Activated gamma-delta T cell treated with anti-CD3 and anti-CD28 coated beads, Interleukin-2, amount 50 U/mL, for 16 hours (primary cell): ENCODE data around the gene TCF4.

ENCODE experiments used
- DNase-seq: peaks from one replicate; pipeline ENCODE4 v3.0.0-alpha.2; 2020; ENCODE audit warnings: low read depth

TCF4 gene

DNA sequence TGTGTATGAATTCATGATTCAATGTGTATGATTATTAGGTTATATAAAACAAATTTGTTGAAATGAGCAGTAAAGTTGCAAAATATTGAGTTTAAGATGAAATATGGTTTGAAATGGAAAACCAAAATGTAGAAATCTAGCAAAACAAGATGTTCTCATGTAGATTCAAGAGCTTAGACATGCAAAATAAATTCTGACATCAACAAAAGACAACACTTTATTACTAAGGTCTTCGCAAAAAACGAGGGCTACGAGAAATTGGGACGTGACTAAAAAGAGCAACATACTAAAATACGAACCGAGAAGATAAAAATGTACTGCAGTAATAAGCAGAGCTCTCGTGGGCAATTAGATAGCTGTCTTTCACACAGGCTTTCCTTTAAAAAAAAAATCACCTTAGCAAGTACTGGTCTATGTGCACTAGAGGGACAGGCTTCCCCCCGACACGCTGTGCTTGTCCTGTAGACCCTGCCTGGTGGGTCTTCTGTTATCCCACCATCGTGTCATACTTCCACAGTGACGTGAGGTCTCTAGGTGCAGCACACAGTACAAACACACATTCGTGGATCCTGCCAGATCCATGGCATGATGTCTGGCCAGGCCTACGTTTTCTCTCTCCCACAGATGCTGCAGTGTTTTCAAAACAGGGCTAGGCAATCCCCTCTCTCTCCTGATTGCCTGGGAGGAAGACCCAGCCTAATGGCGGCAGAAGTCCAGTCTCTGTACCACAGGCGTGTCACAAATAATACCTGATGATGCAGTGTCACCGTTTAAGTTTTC is 240.8 kb downstream of the TCF4 start:
- DNase-seq, result no peak

DNA sequence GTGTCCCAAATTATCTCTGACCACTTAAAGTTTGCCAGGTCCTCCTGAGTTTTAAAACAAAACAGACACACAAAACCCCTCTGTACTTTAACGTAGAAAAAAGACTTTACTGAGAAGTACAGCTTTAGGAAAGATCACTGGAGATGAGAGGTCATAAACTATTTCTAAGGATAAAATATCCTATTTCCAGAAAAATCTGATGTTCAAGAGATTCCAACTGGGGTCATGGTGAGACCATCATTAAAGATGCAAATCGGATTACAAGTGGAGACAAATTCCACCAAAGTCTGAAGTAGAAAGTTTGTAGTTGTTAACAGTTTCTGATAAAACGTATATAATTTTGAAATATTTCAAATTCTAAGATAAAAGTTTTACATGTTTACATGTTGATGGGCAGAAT is 241.6 kb downstream of the TCF4 start:
- no peak for DNase-seq

DNA sequence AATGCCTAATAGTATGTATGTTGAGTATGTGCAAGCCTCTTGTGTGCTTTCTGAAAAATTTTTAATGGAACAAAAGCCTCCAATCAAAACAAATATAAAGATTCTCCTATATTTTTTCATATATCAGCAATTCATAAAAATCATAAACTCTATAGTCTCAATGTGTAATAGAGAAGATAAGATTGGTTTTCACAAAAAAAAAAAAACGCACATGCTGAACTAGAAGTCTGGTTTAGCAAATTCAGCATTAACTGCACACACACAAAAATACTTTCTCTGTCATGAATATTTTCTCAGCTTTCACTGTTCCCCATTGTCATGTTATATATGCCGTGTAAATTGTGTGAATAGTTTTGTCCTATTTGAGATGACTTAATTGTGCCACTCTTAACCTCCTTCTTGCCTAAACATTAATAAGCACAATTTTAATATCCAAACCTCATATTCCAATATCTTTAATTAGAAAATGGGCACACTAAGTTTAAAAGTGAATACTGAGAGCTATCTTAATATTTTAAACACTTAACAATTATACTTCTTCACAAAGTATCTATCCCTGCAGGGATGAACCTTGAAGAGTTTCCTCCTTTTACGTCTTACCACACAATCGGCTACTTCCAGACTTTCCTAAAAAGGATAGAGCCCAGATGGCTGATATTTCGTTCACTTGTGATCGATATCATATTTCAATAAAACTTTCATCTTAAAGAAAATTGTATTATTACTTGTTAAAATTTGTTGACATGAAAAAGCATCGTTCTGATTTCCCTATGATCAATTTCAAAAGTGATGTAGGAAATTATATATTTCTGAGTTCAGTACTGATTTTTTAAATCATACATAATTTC is 242.7 kb downstream of the TCF4 start:
- DNase-seq, result no peak

DNA sequence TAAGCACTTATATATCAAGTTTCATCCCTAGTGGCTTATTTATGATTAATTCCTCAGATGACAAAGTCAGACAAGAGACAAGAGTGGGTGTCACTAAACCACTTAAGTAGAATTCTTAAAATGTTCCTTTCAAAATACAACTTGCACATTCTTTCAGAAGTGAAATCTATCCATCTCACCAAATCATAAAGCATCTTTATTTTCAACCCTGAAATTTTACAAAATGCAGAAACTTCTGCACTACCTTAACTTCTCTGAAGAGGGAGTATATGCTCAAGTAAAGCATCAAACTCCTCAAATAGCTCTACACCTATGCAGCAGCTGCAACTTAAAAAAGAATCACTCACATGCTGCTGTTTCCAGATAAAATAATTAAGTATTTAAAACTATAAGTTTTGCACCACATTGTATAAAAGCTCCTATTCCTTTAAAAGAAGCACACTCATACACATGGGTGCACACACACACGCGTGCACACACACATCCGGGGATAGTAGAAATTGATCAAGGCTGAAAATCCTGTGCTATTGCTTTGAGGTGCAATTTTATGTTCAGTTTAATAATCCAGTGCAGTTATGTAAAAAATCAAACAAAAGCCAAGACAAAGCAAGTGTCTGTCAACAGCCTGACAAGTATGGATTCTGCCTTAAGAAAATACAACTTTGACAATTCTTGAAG is 244.5 kb downstream of the TCF4 start:
- no peak for DNase-seq

DNA sequence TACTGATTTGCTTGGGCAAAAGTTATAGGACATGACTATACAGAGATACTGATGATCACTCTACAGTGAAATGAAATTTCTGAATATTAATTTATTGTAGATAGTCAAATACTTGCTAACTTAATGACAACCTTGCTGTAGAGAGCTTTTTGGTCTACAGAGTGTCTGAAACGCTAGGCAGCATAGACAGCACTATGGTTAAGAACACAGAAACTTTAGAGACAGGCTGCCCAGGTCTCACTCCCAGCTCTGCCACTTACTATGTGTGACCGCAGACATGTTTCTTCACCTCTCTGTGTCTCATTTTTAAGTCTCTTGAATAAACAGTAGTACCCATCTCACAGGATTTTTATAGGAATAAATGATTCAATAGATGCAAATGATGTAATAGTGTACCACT is 247.0 kb downstream of the TCF4 start:
- DNase-seq, result no peak

DNA sequence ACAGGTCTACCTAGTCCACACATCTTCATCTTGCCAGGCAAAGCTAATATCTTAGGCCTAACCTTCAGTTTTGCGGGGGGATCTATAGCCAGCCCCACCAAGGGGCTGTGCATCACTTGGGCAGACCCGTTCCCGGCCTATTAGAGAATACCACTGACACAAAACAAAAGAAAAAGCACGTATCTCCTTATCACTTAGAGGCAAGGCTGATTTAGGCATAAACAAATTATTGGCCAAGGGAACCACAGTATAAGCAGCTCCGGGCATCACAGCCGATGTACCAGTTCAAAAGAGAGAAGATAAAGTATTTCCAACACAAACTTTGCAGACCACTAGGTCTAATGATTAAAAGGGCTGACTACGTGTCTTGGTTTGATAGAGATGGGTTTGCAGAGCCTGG is 248.0 kb downstream of the TCF4 start:
- DNase-seq, result no peak

DNA sequence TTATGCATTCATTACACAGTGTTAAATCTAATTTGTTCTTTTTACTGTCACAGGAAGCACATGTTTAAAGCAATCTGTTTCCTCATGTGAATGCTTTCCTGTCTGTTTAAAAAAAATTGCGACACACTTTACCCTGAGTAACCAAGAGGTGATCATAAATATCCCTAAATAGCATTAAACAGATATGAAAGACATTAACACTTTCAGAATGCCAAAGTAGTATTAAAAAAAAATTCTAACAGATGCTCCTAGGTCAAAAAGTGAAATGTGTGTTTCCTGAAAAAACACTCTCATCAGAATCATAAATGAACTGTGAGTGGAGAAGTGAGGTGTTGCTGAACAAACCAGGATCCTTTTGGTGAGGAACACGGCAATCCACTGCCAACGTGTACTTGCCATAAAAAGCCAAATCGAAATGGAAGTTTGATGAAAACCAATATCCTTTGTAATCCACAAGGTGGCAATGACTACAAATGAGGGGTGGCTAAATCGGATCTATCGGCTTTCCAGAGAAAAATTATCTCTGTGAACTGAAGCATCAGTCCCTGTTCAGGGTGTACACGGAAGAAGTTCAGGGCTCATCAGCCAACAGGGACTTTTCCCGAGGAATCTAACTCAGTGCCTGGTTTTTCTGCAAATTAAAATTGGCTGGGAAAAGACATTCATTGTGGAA is 248.9 kb downstream of the TCF4 start:
- no peak for DNase-seq

DNA sequence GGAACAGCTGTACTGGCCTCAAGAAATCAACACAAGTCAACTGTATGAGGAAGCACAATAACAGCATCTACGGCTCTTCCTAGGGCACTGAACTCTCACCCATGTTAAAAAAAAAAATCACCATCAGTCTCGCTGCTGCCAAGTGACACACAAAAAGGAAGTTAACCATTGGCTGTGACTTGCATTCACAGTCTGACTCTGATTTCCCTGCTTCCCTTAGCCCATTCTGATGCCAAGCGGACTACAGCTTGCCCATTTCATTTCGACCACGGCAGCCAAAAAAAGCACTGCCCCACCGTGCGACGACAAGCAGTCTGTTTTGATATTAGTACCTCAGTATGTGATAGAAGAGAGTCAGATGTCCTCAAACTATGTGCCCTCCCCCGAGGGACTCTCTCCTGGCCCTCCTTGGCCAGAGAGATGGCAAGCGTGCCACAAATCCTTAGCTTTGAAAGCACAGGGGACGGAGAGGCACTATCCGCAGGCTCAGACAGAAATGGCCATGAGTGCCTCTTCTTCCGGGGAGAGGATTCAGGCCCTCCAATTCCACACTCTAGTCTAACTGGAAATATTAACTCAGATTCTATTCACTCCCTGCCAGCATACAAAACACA is 250.0 kb downstream of the TCF4 start:
- no peak for DNase-seq

DNA sequence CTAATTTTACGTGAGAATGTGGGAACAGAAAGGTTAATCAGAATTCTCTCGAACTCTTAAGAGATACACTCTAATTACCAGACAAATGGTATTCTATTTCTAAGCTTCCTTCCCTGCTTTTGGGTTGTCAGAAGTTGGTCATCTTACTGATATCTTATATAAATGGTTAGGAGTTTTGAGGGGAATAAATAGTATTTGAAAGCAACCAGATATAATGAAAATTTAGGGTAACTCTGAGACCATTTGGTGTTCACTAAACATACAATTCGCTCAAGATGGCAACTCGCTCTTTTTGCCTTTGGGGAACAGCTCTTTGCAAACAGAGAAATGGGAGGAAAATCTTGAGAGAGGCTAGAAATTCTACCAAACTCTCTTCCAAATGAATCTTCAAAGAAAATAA is 250.9 kb downstream of the TCF4 start:
- DNase-seq, result no peak

DNA sequence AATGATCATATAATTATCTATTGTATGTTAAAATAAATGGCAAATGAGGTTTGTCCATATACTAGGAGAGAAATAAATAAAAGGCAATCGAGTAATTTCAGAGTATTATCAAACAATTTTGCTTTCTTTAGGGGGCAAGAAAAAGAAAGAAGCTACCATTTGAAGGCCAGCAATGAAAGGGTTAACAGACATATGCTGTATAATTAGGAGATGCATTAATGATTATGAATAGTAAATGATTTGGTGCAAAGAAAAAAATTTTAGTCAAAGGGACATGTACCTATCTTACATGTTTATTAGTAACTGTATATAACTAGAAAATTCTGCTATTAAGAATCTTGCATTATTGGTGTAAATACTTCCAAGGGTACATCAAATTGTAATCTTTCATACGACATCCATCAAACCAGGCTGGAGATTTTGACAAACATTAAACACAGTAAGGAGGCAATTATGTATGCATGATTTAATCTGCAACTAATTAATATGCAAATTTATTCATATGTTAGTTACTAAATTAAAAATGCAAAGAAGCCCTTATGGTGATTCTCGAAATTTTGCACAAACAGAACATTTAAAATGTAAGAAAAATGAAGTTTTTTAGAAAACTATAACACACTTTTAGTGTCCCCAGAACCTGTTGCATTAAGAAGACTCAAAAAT is 251.4 kb downstream of the TCF4 start:
- no peak for DNase-seq

DNA sequence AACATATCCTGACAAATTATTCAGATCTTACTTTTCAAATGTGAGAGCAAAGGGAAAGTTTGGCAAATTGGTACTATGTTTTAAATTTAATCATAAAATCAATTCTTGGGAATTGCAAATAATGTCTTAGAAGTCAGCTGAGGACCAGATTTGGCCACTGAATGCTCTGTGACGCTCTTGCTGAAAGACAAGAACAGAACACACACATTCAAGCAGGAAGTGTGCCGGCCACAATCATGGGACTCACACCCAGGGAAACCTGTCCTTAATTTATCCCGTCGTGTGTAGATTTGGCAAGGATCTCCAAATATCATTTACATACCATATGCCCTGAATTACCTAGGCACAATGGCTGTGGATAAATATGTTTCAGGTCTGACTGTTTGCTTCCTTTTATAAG is 253.1 kb downstream of the TCF4 start:
- no peak for DNase-seq

DNA sequence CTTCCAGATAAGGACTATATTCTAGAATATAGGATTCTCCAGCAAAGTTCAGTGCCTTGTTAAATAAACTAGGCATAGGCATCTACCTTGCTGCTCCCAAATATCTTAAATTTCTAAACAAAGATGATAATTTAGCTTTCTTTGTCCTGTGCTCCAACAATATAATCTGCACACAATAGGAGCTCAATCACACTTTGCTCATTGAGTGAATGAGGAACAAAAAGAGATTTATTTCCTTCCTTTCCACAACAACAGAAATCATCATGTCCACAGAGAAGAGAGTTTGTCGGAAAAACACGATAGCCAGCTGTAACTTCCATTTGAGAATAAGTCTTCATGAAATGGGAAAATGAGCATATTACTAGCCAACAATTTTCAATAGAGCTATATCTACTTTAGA is 256.7 kb downstream of the TCF4 start:
- DNase-seq, result no peak

DNA sequence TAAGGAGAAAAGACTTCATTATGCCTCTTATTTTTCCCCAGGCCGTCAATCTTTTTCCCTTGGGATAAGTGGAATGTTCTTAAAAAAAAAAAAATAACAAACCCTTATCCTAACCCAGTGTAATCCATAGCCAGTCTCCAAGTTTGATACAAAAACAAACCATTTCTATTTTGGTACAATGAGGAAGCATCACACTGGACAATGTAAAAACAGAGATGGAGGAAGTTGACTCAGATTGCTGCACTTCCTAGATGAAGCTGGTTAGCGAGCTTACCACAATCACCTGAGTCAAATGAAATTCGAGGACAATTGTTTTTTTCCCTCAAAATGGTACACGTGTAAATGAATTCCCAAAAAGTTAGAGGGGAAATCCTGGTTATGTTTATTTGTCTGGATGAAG is 259.7 kb downstream of the TCF4 start:
- DNase-seq, result no peak

DNA sequence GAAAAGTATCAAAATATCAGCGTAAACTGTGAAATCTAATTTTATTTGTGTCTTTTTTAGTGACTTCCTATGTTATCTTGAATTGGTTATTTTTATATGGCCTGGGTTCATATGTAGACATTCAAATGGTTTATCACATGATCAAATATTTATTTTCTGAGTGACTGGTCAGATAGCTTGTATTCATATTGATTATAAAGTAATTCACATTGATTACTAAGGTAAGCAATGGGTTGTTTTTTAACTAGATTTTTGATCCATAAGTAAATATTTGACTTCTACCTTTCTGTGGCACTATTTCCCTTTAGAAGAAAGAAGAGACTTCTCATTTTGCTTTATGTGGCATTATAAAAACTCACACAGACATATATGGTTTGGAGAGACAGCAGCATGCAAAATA is 260.5 kb downstream of the TCF4 start:
- no peak for DNase-seq

DNA sequence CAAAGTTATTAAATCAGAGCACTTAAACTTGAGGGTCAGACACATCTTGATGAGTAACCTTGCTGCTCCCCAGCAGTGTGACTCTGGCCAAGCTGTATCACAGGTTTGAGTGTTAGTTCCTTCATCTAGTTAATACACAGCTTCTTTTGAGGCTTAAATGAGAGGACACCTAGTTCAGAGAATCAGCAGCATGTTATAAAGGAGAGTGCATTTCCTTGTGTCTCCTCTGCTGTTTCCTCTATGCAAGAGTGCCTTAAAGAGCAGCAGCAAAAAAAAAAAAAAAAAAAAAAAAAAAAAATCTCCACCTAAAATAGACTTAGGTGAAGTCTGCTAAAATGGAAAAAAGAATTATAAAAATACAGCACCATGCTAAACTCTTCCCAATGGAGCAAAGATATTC is 261.9 kb downstream of the TCF4 start:
- no peak for DNase-seq

DNA sequence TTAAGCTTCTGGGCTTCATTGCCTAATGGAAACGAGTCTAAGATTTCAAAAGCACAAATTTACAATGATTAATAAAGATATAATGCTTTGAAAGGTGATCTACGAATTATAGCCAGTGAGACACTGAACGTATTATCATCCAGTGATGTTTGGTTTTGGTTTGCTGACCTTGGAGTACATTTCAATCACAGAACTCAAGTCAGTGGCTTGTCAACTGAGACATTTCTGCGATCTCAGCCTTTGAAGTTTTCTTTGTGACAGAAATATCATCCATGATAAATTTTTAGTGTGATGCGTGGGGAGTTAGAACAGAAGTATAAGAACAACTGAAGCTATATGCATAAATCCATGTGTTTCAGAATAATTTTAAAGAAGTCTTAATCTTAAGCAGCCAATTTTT is 263.8 kb downstream of the TCF4 start:
- no peak for DNase-seq

DNA sequence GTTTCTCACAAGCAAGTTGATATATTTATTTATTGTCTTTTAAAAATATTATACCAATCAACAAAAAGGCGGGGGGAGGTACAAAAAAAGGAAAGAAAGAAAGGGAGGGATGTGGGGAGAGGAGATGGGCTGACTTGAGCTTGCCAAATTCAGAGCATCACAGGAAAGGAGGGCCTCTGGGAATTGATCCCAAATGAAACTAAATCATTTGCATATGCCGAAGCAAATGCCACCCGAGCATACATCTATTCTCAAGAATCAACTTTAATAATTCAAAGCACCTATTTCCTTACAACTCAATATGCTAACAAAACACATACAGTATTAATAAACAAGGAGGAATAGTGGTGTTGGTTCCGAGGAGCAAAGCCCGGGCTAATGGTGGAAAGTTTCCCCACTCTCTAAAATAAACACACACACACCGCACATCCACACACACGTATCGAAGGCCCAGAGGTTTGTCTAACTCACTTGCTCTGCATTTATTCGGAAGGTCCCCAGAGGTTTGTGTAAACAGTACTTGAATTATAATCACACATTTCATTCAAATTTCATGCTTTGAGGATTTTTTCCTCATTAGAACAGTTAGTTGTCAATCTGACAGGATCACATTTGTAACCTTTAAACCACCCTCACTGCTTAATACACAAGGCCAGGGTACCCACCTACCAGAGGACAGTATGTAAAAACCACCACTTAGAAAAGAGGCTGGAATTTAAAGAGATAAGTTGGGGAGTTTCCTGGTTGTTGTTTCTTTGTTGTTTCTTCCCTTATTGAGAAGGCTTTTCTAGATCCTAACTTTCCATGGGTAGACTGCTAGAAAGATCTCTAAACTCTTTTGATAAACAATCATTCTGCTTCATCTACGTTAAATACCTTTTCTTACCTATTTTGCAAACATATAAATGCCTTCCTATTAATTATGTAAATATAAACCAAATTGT is 264.7 kb downstream of the TCF4 start:
- DNase-seq, result no peak

DNA sequence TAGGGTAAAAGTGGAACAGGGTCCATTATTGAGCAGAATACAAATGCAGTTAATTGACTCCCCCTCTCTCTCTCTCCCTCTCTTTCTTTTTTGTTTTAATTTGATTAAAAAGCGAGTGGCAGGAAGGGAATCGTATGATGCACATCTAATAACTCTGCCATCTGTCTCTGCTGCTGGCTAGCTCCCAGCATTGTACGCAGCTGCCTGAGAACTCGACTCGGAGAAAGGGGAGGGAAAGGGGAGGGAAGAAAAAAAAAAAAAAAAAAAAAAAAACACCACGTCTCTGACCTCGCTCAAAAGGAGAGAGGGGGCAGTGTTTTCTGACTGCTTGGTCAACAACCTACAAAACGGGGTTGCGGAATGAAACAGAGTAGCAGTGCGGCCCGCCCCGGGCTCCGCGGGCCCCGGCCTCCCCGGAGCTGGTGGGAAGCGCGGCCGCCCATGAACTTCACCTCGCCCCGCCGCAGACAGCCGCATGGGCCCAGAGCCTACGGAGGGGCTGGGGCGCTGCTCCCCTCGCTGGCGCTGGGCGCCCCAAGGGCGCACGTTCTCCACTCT is 265.7 kb downstream of the TCF4 start:
- DNase-seq, result no peak

DNA sequence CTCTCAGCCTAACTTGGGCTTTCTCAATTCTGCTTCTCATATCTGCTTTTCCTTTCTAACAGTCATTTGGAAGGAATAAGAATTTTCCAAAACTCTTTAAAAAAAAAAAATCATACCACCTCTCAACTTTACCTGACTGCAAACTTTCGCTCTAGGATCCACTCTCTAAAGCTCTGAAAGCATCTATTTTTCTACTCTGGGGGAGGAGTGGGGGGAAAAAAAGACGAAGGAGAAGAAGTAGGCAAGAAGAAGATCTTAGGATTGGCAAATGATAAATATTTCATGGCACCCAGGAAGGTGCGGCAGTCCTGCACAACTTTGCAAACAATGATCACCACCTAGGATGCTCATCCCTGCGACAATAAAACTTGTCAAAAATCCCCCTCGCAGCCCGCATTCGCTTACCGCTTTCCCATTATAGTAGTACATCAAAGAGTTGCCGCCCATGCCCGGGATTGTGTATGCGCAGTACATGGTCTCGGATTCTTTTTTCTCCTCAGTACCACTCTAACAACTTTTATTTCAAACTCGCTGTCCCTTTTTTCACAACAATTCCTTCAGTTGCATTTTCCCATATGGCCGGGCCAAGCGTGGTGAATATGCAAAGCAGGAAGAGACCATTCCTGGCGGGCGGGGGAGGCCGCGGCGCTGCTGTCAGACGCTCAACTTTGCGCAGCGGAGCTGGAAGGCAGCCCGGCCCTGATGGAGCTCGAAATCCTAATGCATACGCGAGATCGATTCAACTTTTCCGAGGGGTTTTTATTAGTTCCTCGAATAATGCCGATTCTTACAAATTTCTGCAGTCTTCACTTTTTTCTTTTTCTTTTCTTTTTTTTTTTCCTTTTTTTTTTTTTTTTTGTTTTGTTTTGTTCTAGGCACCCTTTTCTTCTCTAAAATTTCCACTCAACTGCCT is 266.5 kb downstream of the TCF4 start:
- no peak for DNase-seq
